ENCODE results near the gene EFEMP1.

DNA sequence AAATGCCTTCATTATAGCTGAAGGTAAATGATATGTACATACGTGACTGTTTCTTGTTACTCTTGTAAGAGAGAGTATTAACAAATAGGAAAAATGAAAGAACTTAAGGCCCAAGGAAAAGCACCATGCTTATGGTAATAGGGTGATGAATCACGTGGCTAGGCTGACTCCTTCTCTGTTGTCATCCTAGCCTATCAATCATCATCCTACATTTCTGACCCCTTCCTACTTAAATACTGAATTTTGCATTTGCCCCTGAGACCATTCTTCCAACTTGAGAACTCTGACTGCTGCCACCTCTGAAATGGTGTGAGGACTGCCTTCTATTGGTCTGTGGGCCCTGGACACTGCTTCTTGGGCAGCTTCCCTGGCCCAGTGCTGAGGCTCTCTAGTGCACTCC is 28.9 kb downstream of the EFEMP1 start:
- TF ChIP-seq POLR2A (IDR thresholded peaks at IDR 0.05) (no peak), POLR2AphosphoS5 (IDR thresholded peaks at IDR 0.05) (no peak)
